Muscle of leg (tissue), 11 donors: ENCODE measurements around the gene PIGV. TPM values are rescaled to one million over a fixed set of nuclear protein-coding genes. Genes with fewer than 3 reads are reported as not detected.
"Not testable (repeated sequence)": the region's sequence is repeated elsewhere in the genome, so short reads cannot be mapped to it uniquely, and the experiment has no call there.

Experiments
- DNase-seq: peaks from one replicate; pipeline ENCODE4 v3.0.0; 2013
- H3K27ac ChIP-seq: one replicate; pipeline ENCODE4 v1.5.1; 2013; ENCODE audit warnings: mild to moderate bottlenecking, low read length, control low read depth
- H3K27me3 ChIP-seq: one replicate; pipeline ENCODE4 v1.6.1; 2013; ENCODE audit warnings: low read length; ENCODE audit not compliant: control insufficient read depth, insufficient read depth
- H3K36me3 ChIP-seq: one replicate; pipeline ENCODE4 v1.6.1; 2013; ENCODE audit warnings: low read length; ENCODE audit not compliant: control insufficient read depth, insufficient read depth
- H3K4me1 ChIP-seq: one replicate; pipeline ENCODE4 v1.6.1; 2013; ENCODE audit warnings: low read length; ENCODE audit not compliant: control insufficient read depth, insufficient read depth
- H3K4me3 ChIP-seq: one replicate; pipeline ENCODE4 v1.5.1; 2013; ENCODE audit warnings: low read length, control low read depth
- H3K9me3 ChIP-seq: replicated peaks from 2 replicates; pipeline ENCODE4 v1.6.1; 2013; ENCODE audit warnings: low read depth, low read length; ENCODE audit not compliant: control insufficient read depth
- WGBS: methylation state at CpG from one replicate; pipeline ENCODE4 v1.1.5; 2013; ENCODE audit warnings: missing lambda C conversion rate; ENCODE audit not compliant: insufficient coverage; 5-methylcytosine and 5-hydroxymethylcytosine counted together
- polyA plus RNA-seq, 8 donors: library from polyadenylated mRNA; unstranded; fragments of 120-200 nt; gene quantifications; one replicate each; pipeline versions ENCODE4 v1.2.1 to v1.2.3, GENCODE V29; 2013; ENCODE audit warnings: inconsistent platforms in 1 of 8, low replicate concordance in 1 of 8; ENCODE audit not compliant: insufficient read length in 8 of 8, insufficient read depth in 1 of 8
- total RNA-seq: library from RNA; stranded (reverse); fragments of 120-200 nt; gene quantifications from one replicate; pipeline ENCODE4 v1.2.4, GENCODE V29; 2013

The PIGV gene
- total and polyA plus RNA-seq, 9 donors: 6.1 to 9.9 (median 6.8) TPM

DNA sequence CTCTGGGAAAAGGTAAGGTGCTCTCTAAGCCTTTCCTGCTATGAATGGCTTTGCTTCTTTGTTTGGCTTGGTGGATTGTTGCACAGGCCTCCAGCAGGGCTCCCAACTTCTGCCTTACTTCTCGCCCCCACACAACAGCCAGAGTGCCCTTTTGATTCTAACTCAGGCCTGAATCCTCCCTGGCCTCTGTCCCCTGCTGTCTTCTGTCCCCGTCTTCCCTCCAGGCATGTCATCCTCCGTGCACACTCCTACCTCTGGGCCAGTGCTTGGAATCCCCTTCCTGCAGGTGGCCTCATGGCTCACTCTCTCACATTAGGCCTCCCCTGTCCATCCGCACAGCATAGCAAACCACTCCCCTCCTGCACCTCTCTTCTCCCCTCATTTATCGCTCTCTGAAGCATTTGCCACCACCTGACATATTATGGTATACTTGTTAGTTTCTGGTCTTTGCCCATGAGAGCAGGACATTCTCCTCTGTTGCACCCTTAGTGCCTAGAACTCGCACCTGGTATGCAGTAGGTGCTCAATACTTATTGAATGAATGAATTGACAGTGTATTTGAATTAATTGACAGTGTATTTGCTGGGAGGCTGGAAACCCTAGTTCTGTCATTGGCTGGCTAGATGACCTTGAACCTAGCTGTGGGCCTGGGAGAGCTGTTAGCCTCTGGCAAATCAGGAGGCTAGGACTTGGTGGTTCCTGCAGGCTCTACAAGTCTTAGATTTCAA, 41.6 kb downstream of the PIGV start:
- no peak for DNase-seq
- WGBS: 77% methylated on average over 5 of the region's 6 CpGs
- Histone ChIP-seq H3K4me3 (no peak overlapping the region), H3K27ac (no peak overlapping the region), H3K27me3 (no peaks in the 10 kb centered on the region), H3K36me3 (peaks cover 41% of the 10 kb centered on the region), H3K4me1 (peaks cover 26% of the 10 kb centered on the region), H3K9me3 (no peaks in the 10 kb centered on the region)

DNA sequence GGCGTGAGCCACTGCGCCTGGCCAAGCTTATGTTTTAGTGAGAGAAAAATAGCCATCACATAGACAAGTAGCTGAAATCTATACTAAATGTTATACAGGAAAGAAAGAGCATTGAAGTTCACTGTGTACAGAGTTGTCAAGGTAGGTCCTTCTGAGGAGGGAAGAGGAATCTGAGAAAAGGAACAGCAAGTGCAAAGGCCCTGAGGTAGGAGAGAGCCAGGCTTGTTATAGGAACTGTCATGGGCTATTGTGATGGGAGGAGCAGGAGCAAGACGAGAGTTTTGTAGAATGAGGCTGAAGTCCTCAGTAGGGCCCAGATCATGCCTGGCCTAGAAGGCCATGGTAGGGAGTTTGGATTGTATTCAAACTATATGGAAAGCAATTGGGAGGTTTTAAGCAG, 43.3 kb downstream of the PIGV start:
- no peak overlapping the region for H3K27ac ChIP-seq
- no peaks in the 10 kb centered on the region for H3K27me3 ChIP-seq

GRCh38 chr1:26831546-26832248, 43.9 kb downstream of the PIGV start:
- no peak overlapping the region for H3K27ac ChIP-seq
- no peak for DNase-seq
- H3K9me3 ChIP-seq: no peaks in the 10 kb centered on the region
- peaks cover 21% of the 10 kb centered on the region for H3K4me1 ChIP-seq
- 53% methylated on average over 2 of the region's 3 CpGs for WGBS
- H3K4me3 ChIP-seq: no peak overlapping the region
- H3K27me3 ChIP-seq: no peaks in the 10 kb centered on the region
- H3K36me3 ChIP-seq: peaks cover 58% of the 10 kb centered on the region

More for the DNA sequence above, 43.3 kb downstream of the PIGV start:
- DNase-seq: no peak
- Histone ChIP-seq H3K4me1 (peaks cover 23% of the 10 kb centered on the region), H3K4me3 (no peak overlapping the region), H3K36me3 (peaks cover 56% of the 10 kb centered on the region), H3K9me3 (no peaks in the 10 kb centered on the region)
- WGBS: 74% methylated on average over 1 of the region's 3 CpGs

DNA sequence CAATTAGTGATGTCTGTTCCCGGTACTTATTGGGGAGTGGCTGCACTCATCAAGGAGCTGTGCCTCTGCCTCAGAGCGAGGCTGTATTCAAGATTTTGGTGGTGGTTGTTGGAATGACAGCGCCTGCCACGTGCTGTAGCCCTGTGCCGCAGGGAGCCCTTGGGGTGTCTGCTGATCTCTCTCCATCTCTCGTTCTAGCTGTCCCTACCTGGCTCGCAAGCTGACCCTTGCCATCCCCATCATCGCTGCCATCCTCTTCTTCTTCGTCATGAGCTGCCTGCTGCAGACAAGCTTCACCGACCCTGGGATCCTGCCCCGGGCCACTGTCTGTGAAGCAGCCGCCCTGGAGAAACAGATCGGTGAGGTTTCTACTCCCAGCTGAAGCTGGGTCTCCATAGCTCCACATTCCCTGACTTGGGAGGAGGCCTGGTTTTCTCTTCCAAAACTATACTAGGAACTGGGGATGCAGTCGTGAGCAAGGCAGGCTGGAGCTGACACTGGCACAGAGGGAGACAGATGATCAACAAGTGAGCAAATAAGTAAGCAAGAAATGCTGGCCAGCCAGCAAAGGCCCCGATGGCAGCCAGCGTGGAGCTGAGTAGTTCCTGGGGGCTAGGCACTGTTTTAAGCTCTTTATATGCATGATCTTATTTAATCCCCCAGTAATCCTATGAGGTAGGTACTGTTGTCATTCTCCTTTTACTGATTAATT, 44.7 kb downstream of the PIGV start:
- 88% methylated on average over 11 of the region's 16 CpGs for WGBS
- Histone ChIP-seq H3K36me3 (peaks cover 58% of the 10 kb centered on the region), H3K27me3 (no peaks in the 10 kb centered on the region), H3K9me3 (no peaks in the 10 kb centered on the region), H3K4me1 (peaks cover 19% of the 10 kb centered on the region), H3K4me3 (no peak overlapping the region), H3K27ac (no peak overlapping the region)
- DNase-seq: no peak

- WGBS: 84% methylated on average over 18 of the region's 23 CpGs
These were observed 46.0 kb downstream of the PIGV start for GRCh38 chr1:26833432-26834405.

DNA sequence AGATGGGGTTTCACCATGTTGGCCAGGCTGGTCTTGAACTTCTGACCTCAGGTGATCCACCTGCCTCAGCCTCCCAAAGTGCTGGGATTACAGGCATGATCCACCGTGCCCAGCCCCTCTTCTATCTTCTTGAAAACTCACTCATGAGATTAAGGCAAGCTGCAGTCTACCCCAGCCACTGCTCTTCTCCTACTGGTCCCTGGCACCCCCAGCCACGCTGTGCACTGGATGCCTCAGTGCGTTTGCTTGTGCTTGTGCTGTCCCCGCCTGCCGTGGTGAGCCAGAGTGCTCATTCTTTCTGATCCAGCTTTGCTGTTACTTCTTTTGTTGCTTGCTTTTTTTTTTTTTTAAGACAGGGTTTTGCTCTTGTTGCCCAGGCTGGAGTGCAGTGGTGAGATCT, 49.9 kb downstream of the PIGV start:
- not testable (repeated sequence) for H3K4me3 ChIP-seq, DNase-seq, H3K9me3 ChIP-seq, H3K4me1 ChIP-seq, H3K27ac ChIP-seq, H3K27me3 ChIP-seq
- peaks cover 73% of the 10 kb centered on the region for H3K36me3 ChIP-seq
- 91% methylated on average over 3 of the region's 5 CpGs for WGBS

More at GRCh38 chr1:26833432-26834405, 46.0 kb downstream of the PIGV start:
- no peaks in the 10 kb centered on the region for H3K9me3 ChIP-seq
- no peaks in the 10 kb centered on the region for H3K27me3 ChIP-seq
- H3K4me3 ChIP-seq: no peak overlapping the region
- H3K36me3 ChIP-seq: peaks cover 66% of the 10 kb centered on the region
- no peak for DNase-seq
- peaks cover 7% of the 10 kb centered on the region for H3K4me1 ChIP-seq
- H3K27ac ChIP-seq: no peak overlapping the region

GRCh38 chr1:26838474-26839338, 51.0 kb downstream of the PIGV start:
- Histone ChIP-seq H3K27ac (no peak overlapping the region), H3K4me1 (no peaks in the 10 kb centered on the region), H3K9me3 (no peaks in the 10 kb centered on the region), H3K36me3 (peaks cover 67% of the 10 kb centered on the region), H3K4me3 (no peak overlapping the region), H3K27me3 (no peaks in the 10 kb centered on the region)
- WGBS: 78% methylated on average over 5 of the region's 8 CpGs
- DNase-seq: no peak

DNA sequence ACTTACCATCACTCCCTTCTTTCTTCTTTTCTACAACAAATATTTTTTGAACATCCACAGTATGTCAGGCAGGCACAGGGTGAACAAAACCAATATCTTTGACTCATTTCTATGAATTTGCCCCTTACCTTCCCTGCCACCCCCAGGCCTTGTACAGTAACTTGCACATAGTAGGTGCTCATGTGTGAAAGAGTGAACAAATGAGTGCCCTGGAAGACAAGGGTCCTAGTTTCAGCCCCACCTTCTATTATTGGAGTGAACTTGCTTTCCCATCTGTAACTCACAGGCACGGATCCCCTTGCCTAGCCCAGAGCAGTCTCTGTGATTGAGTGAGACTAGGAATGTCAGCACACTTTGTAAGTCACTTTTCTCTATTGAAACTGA, 51.6 kb downstream of the PIGV start:
- Histone ChIP-seq H3K9me3 (no peaks in the 10 kb centered on the region), H3K36me3 (peaks cover 64% of the 10 kb centered on the region), H3K4me1 (no peaks in the 10 kb centered on the region), H3K4me3 (no peak overlapping the region), H3K27me3 (no peaks in the 10 kb centered on the region), H3K27ac (no peak overlapping the region)
- no peak for DNase-seq
- WGBS: 80% methylated on average over 1 of the region's 1 CpG

DNA sequence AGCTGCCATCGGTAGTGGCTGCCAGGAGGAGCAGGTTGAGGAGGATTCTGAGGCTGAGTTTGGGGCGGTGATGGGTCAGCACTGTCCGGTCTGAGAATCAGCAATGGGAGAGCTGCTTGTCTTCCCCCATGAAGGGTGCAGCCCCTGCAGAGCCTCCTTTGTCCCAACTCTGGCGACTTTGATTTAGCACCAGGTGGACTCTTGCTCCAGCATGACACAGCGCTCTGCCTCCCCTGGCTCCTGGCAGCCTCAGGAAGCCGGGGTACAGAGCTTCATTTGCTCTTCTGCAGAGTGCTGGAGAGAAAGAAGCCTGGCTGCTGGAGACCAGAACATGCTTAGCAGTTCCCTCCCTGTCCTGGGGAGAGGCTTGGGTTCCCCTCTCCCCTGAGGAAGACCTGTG, 52.0 kb downstream of the PIGV start:
- Histone ChIP-seq H3K27ac (no peak overlapping the region), H3K4me3 (no peak overlapping the region), H3K36me3 (peaks cover 59% of the 10 kb centered on the region), H3K9me3 (no peaks in the 10 kb centered on the region), H3K4me1 (no peaks in the 10 kb centered on the region), H3K27me3 (no peaks in the 10 kb centered on the region)
- WGBS: 87% methylated on average over 5 of the region's 6 CpGs
- no peak for DNase-seq
